Skeletal muscle tissue (tissue), 4 donors: ENCODE measurements around the gene SEMA6A. TPM values are rescaled to one million over a fixed set of nuclear protein-coding genes. Genes with fewer than 3 reads are reported as not detected.

Experiments used
- H3K27ac ChIP-seq: one replicate; pipeline ENCODE4 v1.7.0; 2013; ENCODE audit warnings: mild to moderate bottlenecking, low read depth, low read length, inconsistent platforms
- H3K27me3 ChIP-seq, 3 donors: one replicate each; pipeline ENCODE4 v1.7.0; 2013; ENCODE audit warnings: low read length in 3 of 3; ENCODE audit not compliant: control insufficient read depth in 3 of 3, insufficient read depth in 3 of 3
- H3K36me3 ChIP-seq, 3 donors: one replicate each; pipeline ENCODE4 v1.7.0; 2013; ENCODE audit warnings: low read length in 3 of 3; ENCODE audit not compliant: control insufficient read depth in 3 of 3, insufficient read depth in 3 of 3
- H3K4me1 ChIP-seq, 3 donors: one replicate each; pipeline ENCODE4 v1.7.0; 2013; ENCODE audit warnings: low read length in 3 of 3, mild to moderate bottlenecking in 3 of 3; ENCODE audit not compliant: control insufficient read depth in 3 of 3, insufficient read depth in 3 of 3
- H3K4me3 ChIP-seq, 3 donors: one replicate each; pipeline ENCODE4 v1.7.0; 2013; ENCODE audit warnings: low read length in 3 of 3
- H3K9ac ChIP-seq, 3 donors: one replicate each; pipeline ENCODE4 v1.7.0; 2013; ENCODE audit warnings: low read length in 3 of 3, mild to moderate bottlenecking in 3 of 3, moderate library complexity in 2 of 3, low read depth in 1 of 3
- H3K9me3 ChIP-seq, 3 donors: one replicate each; pipeline ENCODE4 v1.7.0; 2013; ENCODE audit warnings: low read length in 3 of 3; ENCODE audit not compliant: control insufficient read depth in 3 of 3
- total RNA-seq: library from RNA; depleted of rRNA; stranded (reverse); fragments of >200 nt; gene quantifications from one replicate; pipeline ENCODE4 v1.2.3, GENCODE V29; 2014
- donor health status: Osteomylitis.

The SEMA6A gene
- total RNA-seq, 1 donor from 2014 or later, result 43.8 TPM

- H3K4me3 ChIP-seq, result no peak overlapping the region
- H3K27me3 ChIP-seq, result no peaks in the 10 kb centered on the region
- H3K9me3 ChIP-seq, result no peaks in the 10 kb centered on the region
- no peak overlapping the region for H3K9ac ChIP-seq
- peaks cover 3 to 9% (median 7%) of the 10 kb centered on the region in 3 donors for H3K4me1 ChIP-seq
- no peak overlapping the region for H3K27ac ChIP-seq
- peaks cover 0 to 3% (median 0%) of the 10 kb centered on the region in 3 donors for H3K36me3 ChIP-seq
Observed at GRCh38 chr5:116502616-116503015, 72.0 kb downstream of the SEMA6A start.

- H3K27me3 ChIP-seq, result no peaks in the 10 kb centered on the region
- H3K4me3 ChIP-seq, result no peak overlapping the region
- H3K9me3 ChIP-seq, result no peaks in the 10 kb centered on the region
- H3K4me1 ChIP-seq, result peaks cover 3 to 9% (median 7%) of the 10 kb centered on the region in 3 donors
- peaks cover 0 to 3% (median 0%) of the 10 kb centered on the region in 3 donors for H3K36me3 ChIP-seq
- no peak overlapping the region for H3K27ac ChIP-seq
- no peak overlapping the region for H3K9ac ChIP-seq
Observed at GRCh38 chr5:116502138-116502537, 72.5 kb downstream of the SEMA6A start.

GRCh38 chr5:116498503-116499048 lies 76.0 kb downstream of the SEMA6A start:
- no peak overlapping the region for H3K27ac ChIP-seq
- H3K36me3 ChIP-seq, result peaks cover 0 to 5% (median 5%) of the 10 kb centered on the region in 3 donors
- no peaks in the 10 kb centered on the region for H3K27me3 ChIP-seq
- H3K9me3 ChIP-seq, result no peaks in the 10 kb centered on the region
- H3K4me1 ChIP-seq, result peaks cover 3 to 9% (median 7%) of the 10 kb centered on the region in 3 donors
- H3K9ac ChIP-seq, result no peak overlapping the region
- no peak overlapping the region for H3K4me3 ChIP-seq

- no peak overlapping the region for H3K27ac ChIP-seq
- H3K9ac ChIP-seq, result no peak overlapping the region
- H3K36me3 ChIP-seq, result peaks cover 0 to 5% (median 5%) of the 10 kb centered on the region in 3 donors
- H3K27me3 ChIP-seq, result no peaks in the 10 kb centered on the region
- no peak overlapping the region for H3K4me3 ChIP-seq
- peaks cover 4 to 10% (median 8%) of the 10 kb centered on the region in 3 donors for H3K4me1 ChIP-seq
- no peaks in the 10 kb centered on the region for H3K9me3 ChIP-seq
Observed at GRCh38 chr5:116497631-116498030, 77.0 kb downstream of the SEMA6A start.

GRCh38 chr5:116495786-116496357 lies 78.8 kb downstream of the SEMA6A start:
- H3K9me3 ChIP-seq, result no peaks in the 10 kb centered on the region
- H3K9ac ChIP-seq, result no peak overlapping the region
- H3K36me3 ChIP-seq, result peaks cover 0 to 5% (median 2%) of the 10 kb centered on the region in 3 donors
- no peak overlapping the region for H3K4me3 ChIP-seq
- H3K27me3 ChIP-seq, result no peaks in the 10 kb centered on the region
- no peak overlapping the region for H3K27ac ChIP-seq
- peaks cover 7 to 10% (median 9%) of the 10 kb centered on the region in 3 donors for H3K4me1 ChIP-seq

- no peaks in the 10 kb centered on the region for H3K27me3 ChIP-seq
- no peak overlapping the region for H3K9ac ChIP-seq
- H3K9me3 ChIP-seq, result no peaks in the 10 kb centered on the region
- H3K27ac ChIP-seq, result no peak overlapping the region
- H3K4me3 ChIP-seq, result no peak overlapping the region
- peaks cover 0 to 5% (median 2%) of the 10 kb centered on the region in 3 donors for H3K36me3 ChIP-seq
- H3K4me1 ChIP-seq, result peaks cover 9 to 10% (median 10%) of the 10 kb centered on the region in 3 donors
Observed at GRCh38 chr5:116494784-116495450, 79.7 kb downstream of the SEMA6A start.

- Histone ChIP-seq H3K4me1 (peaks cover 9 to 10% (median 10%) of the 10 kb centered on the region in 3 donors), H3K9me3 (no peaks in the 10 kb centered on the region), H3K4me3 (no peak overlapping the region), H3K27ac (no peak overlapping the region), H3K27me3 (no peaks in the 10 kb centered on the region), H3K9ac (no peak overlapping the region), H3K36me3 (peaks cover 4 to 11% (median 5%) of the 10 kb centered on the region in 3 donors)
Observed at GRCh38 chr5:116492776-116493175, 81.8 kb downstream of the SEMA6A start.

- Histone ChIP-seq H3K9me3 (no peaks in the 10 kb centered on the region), H3K9ac (peak overlapping the region in 1 of 3 donors; percentile 1), H3K4me1 (peaks cover 9 to 10% (median 10%) of the 10 kb centered on the region in 3 donors), H3K27me3 (no peaks in the 10 kb centered on the region), H3K36me3 (peaks cover 4 to 11% (median 5%) of the 10 kb centered on the region in 3 donors), H3K27ac (no peak overlapping the region), H3K4me3 (no peak overlapping the region)
Observed at GRCh38 chr5:116492016-116492623, 82.5 kb downstream of the SEMA6A start.

GRCh38 chr5:116488356-116489041 lies 86.1 kb downstream of the SEMA6A start:
- no peak overlapping the region for H3K9ac ChIP-seq
- H3K27me3 ChIP-seq, result no peaks in the 10 kb centered on the region
- H3K27ac ChIP-seq, result no peak overlapping the region
- H3K9me3 ChIP-seq, result no peaks in the 10 kb centered on the region
- no peak overlapping the region for H3K4me3 ChIP-seq
- peaks cover 9 to 10% (median 10%) of the 10 kb centered on the region in 3 donors for H3K4me1 ChIP-seq
- H3K36me3 ChIP-seq, result peaks cover 0 to 14% (median 4%) of the 10 kb centered on the region in 3 donors
